GM10266 (cell line): ENCODE measurements around the gene GRIN3A.

Source experiments
- DNase-seq: peaks from one replicate; pipeline ENCODE4 v3.0.0; 2012; ENCODE audit errors: extremely low spot score
- TF ChIP-seq, protein P1 (sequence below): IDR thresholded peaks from 2 replicates; pipeline ENCODE4 v1.5.1; 2012; ENCODE audit warnings: mild to moderate bottlenecking, low read depth; ENCODE audit not compliant: control insufficient read depth, insufficient read depth; ENCODE audit errors: missing control alignments

Gene GRIN3A

GRCh38 chr9:101540069-101540468 is 198.4 kb downstream of the GRIN3A start:
- TF ChIP-seq, protein P1, sequence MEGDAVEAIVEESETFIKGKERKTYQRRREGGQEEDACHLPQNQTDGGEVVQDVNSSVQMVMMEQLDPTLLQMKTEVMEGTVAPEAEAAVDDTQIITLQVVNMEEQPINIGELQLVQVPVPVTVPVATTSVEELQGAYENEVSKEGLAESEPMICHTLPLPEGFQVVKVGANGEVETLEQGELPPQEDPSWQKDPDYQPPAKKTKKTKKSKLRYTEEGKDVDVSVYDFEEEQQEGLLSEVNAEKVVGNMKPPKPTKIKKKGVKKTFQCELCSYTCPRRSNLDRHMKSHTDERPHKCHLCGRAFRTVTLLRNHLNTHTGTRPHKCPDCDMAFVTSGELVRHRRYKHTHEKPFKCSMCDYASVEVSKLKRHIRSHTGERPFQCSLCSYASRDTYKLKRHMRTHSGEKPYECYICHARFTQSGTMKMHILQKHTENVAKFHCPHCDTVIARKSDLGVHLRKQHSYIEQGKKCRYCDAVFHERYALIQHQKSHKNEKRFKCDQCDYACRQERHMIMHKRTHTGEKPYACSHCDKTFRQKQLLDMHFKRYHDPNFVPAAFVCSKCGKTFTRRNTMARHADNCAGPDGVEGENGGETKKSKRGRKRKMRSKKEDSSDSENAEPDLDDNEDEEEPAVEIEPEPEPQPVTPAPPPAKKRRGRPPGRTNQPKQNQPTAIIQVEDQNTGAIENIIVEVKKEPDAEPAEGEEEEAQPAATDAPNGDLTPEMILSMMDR, result no peak
- DNase-seq, result no peak

DNA sequence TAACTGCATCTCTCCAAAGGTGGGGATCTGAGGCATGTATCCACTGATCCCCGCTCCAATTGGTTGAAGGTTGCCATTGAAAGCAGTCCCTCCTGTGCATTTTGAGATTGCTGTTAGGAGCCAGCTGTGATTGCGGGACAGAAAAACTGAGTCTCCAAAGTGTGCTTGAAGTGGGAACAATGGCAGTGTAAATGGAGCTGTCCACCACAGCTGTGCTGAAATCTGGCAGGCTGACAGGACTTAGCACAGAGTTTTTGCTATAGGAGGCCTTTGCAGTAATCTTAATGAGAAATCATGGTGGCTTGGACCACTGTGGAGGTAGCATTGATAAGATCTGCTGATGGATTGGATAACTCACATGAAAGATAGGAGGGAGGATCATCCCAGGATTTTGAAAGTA is 201.5 kb downstream of the GRIN3A start:
- TF ChIP-seq, protein P1, result no peak
- DNase-seq, result no peak

GRCh38 chr9:101536351-101536750 is 202.1 kb downstream of the GRIN3A start:
- no peak for DNase-seq
- TF ChIP-seq, protein P1, result no peak

DNA sequence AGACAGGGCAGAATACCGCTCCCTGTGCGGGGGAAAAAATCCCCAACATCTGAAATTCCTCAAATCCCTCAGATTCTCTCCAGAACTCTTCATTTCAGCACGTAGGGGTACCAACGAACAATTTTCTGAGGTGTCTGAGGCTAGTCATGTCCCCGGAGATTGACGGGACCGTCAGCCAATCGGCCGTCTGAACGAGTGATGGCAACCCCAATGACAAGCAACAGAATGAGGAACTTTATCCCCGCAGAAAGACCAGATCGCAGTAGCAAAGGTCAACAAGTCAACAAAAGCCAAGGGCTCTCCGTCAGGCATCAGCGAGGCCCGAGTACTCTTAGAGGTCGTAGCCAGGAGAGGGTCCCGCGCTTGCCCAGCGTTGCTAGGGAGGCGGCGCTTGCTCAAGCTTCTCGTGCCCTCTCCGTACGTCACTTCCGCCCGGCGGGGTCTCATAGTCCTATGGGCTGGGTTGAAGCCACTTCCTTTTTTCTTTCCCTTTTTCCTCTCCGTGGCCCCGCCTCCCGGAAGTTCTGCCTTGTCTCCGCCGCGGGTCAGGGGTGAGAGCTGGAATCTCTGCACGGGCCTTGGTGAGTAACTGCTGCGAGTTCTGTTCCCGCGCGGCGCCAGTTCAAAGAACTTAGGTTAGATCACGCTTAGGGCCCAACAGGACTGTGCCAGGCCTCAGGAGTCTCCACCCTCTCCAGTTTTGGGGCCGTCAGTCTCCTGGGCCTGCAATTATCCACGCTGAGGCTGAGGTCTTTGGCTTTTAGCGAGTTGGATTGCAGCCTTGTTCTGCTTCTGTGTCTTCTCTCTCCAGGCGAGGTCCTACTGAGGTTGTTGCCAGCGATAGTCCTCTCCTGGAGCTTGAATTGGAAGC is 204.9 kb downstream of the GRIN3A start, which contains the start of gene RNF20:
RNF20 (plus strand) TSS at position 520 of the 871 bp plus-strand sequence. CDS start 1,571 bp downstream, outside the sequence.
- TF ChIP-seq, protein P1, result no peak
- DNase-seq, result peak; percentile 89

DNA sequence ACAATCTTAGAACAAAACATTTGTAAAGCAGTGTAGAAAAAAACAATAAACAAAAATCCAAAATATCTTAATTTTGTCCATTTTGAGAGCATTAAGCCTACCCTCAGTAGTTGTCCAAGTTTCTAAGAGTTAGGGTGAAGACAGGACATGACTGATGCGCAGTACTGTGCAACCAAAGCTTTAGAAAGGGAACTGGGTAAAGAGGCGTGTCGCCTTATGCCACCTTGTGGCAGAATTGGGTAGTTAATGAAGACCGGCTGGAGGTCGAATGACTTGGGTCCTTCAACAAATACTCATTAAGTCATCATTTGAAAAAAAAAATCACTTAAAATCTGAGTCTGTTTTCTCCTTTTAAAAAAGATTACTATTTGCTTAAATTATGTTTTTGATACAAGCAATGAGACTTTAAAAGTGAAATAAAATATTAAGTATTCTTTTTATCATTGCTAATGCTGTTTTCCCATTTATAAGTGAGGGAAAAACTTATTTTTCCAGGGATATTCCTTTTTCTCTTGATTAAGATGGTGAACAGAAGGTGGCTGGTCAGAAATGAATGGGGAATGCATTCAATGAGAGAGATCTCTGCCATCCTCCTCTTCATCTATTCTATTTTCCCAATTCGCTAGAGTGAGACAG is 208.3 kb downstream of the GRIN3A start:
- peak; percentile 56 for DNase-seq
- TF ChIP-seq, protein P1, result peak; percentile 80

GRCh38 chr9:101528015-101528414 is 210.4 kb downstream of the GRIN3A start:
- DNase-seq, result no peak
- TF ChIP-seq, protein P1, result no peak

DNA sequence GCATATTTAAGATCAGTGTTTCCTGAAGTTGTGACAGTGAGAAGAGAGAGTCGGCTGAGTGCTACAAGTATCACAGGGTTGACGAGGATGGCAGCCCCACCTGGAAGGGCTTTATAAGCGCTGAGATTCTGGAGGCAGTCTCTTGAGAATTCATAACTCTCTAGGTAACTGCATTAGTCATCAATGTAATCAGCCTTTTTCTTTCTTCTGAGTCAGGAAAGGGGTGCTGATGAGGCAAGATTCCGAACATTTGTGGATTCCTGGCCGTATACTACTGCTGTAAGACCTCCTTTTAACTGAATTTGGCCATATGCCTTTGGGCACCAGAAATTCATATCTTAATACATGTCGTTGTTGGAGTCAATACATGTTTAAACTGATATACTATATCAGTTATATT is 211.4 kb downstream of the GRIN3A start:
- DNase-seq, result no peak
- TF ChIP-seq, protein P1, result no peak
